GM10266 (cell line): ENCODE measurements around the gene ADTRP.
"Not testable (repeated sequence)": the region's sequence is repeated elsewhere in the genome, so short reads cannot be mapped to it uniquely, and the experiment has no call there.

Source experiments
- DNase-seq: peaks from one replicate; pipeline ENCODE4 v3.0.0; 2012; ENCODE audit errors: extremely low spot score
- TF ChIP-seq, protein P1 (sequence below): IDR thresholded peaks from 2 replicates; pipeline ENCODE4 v1.5.1; 2012; ENCODE audit warnings: mild to moderate bottlenecking, low read depth; ENCODE audit not compliant: control insufficient read depth, insufficient read depth; ENCODE audit errors: missing control alignments

ADTRP gene

GRCh38 chr6:11699576-11699975 lies 79.0 kb downstream of the ADTRP start:
- TF ChIP-seq, protein P1, sequence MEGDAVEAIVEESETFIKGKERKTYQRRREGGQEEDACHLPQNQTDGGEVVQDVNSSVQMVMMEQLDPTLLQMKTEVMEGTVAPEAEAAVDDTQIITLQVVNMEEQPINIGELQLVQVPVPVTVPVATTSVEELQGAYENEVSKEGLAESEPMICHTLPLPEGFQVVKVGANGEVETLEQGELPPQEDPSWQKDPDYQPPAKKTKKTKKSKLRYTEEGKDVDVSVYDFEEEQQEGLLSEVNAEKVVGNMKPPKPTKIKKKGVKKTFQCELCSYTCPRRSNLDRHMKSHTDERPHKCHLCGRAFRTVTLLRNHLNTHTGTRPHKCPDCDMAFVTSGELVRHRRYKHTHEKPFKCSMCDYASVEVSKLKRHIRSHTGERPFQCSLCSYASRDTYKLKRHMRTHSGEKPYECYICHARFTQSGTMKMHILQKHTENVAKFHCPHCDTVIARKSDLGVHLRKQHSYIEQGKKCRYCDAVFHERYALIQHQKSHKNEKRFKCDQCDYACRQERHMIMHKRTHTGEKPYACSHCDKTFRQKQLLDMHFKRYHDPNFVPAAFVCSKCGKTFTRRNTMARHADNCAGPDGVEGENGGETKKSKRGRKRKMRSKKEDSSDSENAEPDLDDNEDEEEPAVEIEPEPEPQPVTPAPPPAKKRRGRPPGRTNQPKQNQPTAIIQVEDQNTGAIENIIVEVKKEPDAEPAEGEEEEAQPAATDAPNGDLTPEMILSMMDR, result no peak
- DNase-seq, result no peak

GRCh38 chr6:11692451-11693376 lies 85.9 kb downstream of the ADTRP start:
- no peak for DNase-seq
- TF ChIP-seq, protein P1, result no peak

- TF ChIP-seq, protein P1, result no peak
- no peak for DNase-seq
These were observed 88.8 kb downstream of the ADTRP start for GRCh38 chr6:11689847-11690246.

DNA sequence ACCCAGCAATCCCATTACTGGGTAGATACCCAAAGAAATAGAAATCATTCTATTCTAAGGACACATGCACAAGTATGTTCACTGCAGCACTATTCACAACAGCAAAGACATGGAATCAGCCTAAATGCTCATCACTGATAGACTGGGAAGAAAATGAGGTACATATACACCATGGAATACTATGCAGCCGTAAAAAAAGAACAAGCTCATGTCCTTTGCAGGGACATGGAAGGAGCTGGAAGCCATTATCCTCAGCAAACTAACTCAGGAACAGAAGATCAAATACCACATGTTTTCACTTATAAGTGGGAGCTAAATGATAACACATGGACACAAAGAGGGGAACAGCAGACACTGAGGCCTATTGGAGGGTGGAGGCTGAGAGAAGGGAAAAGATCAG lies 89.2 kb downstream of the ADTRP start:
- DNase-seq, result not testable (repeated sequence)

DNA sequence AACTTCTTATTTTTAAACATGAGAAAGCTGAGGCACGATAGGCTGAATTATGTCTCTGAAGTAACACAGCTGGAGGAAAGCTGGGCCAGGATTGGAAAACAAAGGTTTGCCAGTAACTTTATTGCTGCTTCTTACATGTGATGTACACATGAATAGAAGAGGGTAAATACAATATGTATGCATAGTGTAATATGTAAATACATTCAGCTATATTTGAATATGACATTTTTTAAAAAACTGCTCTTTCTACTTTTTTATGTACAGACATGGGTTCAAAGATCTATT lies 90.2 kb downstream of the ADTRP start:
- TF ChIP-seq, protein P1, result no peak
- DNase-seq, result no peak

- DNase-seq, result no peak
- TF ChIP-seq, protein P1, result no peak
These were observed 93.0 kb downstream of the ADTRP start for GRCh38 chr6:11685481-11686093.

DNA sequence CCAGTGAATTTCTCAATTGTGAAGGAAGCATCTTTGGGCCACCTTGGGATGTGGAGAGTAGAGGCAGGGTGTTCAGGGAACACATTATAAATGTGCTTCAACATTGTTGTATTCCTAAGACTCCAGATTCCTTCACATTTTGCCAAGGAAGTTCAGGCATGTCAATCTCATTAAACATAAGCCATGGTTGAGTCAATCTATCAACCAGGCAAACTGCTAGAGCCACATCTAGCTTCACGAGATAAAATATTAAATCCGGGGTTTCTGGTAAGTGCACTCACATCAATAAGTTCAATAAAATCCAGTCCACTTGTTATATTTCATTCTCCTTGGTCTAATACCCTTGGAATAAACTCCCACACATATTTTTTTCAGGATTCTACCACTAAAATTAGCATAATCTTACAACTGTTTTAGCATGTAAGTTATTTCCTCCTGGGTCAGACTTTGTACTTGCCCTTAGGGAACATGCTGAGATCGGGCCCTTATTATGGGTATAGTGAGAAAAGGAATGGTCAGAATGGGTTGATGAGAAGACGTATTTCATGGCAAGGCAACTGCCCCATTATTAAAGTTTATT lies 93.6 kb downstream of the ADTRP start:
- no peak for DNase-seq
- TF ChIP-seq, protein P1, result no peak
